GM12875 (cell line): ENCODE results near the gene CCNI.

ENCODE experiments used
- H3K4me3 ChIP-seq: one replicate; pipeline ENCODE4 v1.5.1; 2011; ENCODE audit warnings: low read depth, low read length, control low read depth
- CTCF ChIP-seq: IDR thresholded peaks from 2 replicates; pipeline ENCODE4 v1.5.1; 2011; ENCODE audit warnings: low read depth, mild to moderate bottlenecking, control low read depth, inconsistent platforms, low read length, moderate library complexity, borderline replicate concordance; ENCODE audit not compliant: insufficient read depth

The CCNI gene

GRCh38 chr4:77075869-77076799 lies at the start of gene CCNI:
TSS of gene CCNI (minus strand) at chr4:77075989. CDS start at chr4:77066362, 9,627 bp downstream.
- peak within 1 kb of the TSS; percentile 84 for H3K4me3 ChIP-seq
- TF ChIP-seq CTCF = no peak

DNA sequence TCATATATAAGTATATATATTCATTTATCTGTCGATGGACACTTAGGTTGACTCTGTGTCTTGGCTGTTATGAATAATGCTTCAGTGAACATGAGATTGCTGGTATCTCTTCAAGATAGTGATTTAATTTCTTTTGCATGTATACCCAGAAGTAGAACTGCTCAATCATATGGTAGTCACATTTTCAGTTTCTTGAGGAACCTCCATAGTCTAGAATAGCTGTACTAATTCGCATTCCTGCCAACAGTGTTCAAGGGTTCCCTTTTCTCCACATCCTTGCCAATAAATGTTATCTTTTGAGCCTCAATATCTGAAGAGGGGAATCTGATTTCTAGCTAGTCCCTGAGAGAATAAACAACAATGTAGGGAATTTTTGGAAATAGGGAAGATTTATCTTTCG lies 48.8 kb upstream of the CCNI start:
- H3K4me3 ChIP-seq = no peak overlapping the region
- TF ChIP-seq CTCF = no peak

DNA sequence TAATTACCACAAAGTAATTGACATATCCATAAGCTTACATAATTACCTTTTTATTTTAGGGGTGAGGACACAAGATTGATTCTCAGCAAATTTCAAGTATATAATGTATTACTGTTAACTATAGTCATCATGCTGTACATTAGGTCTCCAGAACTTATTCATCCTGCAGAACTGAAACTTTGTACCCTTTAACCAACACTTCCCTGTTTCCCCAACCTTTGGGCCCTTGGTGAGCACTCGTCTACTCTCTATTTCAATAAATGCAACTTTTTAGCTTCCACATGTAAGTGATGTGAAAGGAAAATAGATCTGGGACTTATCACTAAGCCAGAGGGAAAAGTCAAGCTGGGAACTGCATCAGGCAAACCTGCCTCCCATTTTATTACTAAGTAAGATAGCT lies 47.6 kb upstream of the CCNI start:
- TF ChIP-seq CTCF = no peak

DNA sequence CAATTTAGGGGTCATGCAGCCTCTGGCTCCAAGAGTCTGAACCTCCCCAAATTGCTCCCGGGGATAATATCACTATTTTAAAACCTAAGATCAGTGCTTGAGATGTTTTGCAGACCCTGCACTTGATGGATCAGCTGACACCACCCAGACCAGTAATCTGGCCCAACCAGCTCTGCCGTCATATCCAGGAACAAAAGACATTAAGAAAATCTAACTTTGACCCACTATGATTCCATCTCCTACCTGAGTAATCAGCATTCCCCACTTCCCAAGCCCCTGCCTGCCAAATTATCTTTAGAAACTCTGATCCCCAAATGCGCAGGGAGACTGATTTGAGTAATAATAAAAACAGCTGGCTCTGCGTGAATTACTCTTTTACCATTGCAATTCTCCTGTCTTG lies 46.9 kb upstream of the CCNI start:
- no peak for TF ChIP-seq CTCF

More for the DNA sequence above, 47.6 kb upstream of the CCNI start:
- H3K4me3 ChIP-seq = no peak overlapping the region

GRCh38 chr4:77121736-77122240 lies 46.0 kb upstream of the CCNI start:
- no peak for TF ChIP-seq CTCF

More for the DNA sequence above, 46.9 kb upstream of the CCNI start:
- no peak overlapping the region for H3K4me3 ChIP-seq

DNA sequence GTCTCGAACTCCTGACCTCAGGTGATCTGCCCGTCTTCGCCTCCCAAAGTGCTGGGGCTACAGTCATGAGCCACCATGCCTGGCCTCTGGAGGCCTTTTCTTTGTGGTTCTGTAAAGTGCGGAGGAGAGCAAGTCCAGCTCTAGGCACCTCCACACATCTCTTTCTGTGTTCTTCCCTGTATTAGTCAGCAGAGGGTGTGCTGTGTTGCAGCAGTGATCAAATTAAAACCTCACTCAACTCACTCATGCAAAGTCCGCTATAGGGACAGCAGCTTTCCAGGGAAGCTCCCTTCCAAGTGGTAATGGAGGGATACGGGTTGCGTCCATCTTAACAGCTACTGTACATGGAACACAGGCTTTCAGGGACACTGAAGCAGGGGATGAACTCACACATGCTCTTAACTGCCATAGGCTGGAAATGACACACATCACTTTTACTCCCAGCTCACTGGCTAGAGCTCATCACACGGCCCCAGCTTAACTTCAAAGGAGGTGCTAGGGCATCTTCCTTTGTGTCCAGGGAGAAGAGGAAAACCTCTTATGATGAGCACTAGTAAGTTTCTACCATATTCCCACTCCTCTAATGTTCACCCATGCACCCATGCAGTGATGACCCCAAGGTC lies 45.2 kb upstream of the CCNI start:
- 0 out of 2 replicates have a peak, but pooled peaks have one; percentile 36 for TF ChIP-seq CTCF

More at GRCh38 chr4:77121736-77122240, 46.0 kb upstream of the CCNI start:
- no peak overlapping the region for H3K4me3 ChIP-seq

GRCh38 chr4:77117721-77118120 lies 41.9 kb upstream of the CCNI start:
- no peak for TF ChIP-seq CTCF
- no peak overlapping the region for H3K4me3 ChIP-seq

More for the DNA sequence above, 45.2 kb upstream of the CCNI start:
- no peak overlapping the region for H3K4me3 ChIP-seq
